GM19395 (cell line): ENCODE results near the gene SDC4.
A peak's percentile ranks its signal among the peaks of the same experiment; 100 is the strongest.

ENCODE experiments used
- ATAC-seq: cut with Tn5 transposase; IDR thresholded peaks from one replicate; pipeline ENCODE4 v1.9.1; 2021; ENCODE audit warnings: mild to moderate bottlenecking, moderate library complexity; ENCODE audit not compliant: unreplicated experiment

Gene SDC4, protein sequence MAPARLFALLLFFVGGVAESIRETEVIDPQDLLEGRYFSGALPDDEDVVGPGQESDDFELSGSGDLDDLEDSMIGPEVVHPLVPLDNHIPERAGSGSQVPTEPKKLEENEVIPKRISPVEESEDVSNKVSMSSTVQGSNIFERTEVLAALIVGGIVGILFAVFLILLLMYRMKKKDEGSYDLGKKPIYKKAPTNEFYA

GRCh38 chr20:45347936-45348778, at the start of gene SDC4:
Gene SDC4 (minus strand): TSS chr20:45348424. CDS start chr20:45348384, 40 bp downstream.
- ATAC-seq: no peak

- no peak for ATAC-seq
Observed at GRCh38 chr20:45395114-45395415, 46.8 kb upstream of the SDC4 start.

DNA sequence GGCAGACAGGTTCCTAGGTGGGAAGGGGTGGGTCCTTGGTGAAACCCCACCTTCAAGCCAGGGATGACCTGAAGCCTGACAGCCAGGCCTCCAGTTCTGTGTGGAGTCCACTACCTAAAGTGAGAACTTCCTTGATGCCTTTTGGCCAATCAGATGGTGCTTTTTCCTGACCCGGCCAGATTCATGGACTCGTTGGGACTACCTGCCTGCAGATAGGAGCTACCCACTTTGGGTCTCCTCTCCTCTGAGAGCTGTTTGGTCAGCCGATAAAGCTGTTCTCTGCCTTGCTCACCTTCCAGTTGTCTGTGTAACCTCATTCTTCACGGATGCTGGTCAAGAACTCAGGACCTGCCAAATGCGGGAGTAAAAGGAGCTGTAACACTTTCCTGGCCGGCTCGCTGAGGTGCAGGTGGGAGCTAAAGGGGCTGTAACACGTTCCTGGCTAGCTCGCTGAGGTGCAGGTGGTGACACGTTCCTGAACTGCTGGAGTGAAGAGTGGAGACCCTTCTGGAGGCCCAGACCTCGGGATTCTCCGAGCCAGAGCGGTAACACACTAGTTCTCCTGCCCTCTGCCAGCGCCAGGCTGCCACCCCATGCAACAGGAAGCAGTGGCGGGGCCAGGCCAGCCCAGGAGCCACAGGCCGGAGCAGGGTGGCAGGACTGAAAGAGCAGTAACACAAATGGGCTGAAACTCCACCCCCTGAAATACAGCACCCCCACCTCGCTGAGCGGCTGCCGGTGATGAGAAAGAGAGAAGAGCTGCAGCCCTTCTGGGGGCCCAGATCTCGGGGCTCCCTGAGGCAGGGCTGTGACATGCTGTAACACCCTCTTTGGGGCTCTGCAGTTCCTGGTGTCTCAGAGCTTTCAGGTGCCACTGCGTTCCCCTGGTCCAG, 46.2 kb upstream of the SDC4 start:
- ATAC-seq: no peak

GRCh38 chr20:45392733-45393132, 44.5 kb upstream of the SDC4 start:
- ATAC-seq: no peak

DNA sequence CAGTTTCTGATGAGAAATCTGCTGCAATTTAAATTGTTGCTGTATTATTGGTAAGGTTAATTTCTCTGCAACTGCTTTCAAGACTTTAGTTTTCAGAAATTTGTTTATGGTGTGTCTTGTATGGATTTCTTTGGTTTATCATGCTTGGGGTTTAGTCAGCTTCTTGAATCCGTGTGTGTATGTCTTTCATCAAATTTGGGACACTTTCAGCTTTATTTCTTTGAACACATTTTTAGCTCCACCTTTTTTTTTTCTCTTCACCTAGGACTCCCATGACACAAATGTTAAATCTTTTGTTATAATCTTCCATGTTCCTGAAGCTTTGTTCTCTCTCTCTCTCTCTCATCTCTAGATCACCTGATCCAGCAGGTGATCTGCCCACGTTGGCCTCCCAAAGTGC, 43.3 kb upstream of the SDC4 start:
- no peak for ATAC-seq

GRCh38 chr20:45390931-45391330, 42.7 kb upstream of the SDC4 start:
- ATAC-seq: no peak

DNA sequence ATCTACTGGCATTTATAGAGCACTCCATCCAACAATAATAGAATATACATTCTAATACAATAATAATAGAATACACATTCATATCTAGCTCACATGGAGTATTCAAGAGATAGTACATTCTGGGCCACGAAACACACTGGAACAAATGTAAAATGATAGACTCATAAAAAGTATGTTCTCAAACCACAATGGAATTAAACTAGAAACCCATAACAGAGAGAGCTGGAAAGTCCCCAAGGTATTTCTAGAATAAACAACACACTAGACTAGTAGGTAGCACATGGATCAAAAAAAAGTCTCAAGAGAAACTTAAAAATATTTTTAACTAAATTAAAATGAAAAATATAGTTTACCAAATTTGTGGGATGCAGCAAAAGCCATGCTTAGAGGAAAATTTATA, 39.0 kb upstream of the SDC4 start:
- no peak for ATAC-seq

- no peak for ATAC-seq
Observed at GRCh38 chr20:45378191-45378590, 30.0 kb upstream of the SDC4 start, which contains the start of gene TP53TG5. Gene TP53TG5 (minus strand): TSS chr20:45378325. CDS start chr20:45378236, 89 bp downstream.

DNA sequence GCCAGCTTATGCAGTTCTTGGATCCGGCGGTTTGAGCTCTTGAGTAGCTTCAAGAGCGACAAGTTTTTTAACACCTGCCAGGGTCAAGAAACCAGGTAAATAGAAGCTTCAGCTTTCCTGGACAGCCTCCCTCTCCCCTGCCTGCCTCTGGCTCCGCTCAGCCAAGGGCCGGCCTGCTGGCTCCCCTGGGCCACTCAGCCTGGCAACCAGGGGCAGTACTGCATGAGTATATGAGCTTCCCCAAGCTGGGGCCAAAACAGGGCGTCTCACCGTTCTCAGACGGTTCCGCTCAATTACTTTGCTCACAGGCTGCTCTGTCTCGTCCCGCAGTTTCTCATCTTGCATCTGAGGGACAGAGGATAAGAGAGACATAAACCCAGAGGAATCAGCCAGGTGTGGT, 29.0 kb upstream of the SDC4 start:
- ATAC-seq: no peak

GRCh38 chr20:45374966-45375365, 26.7 kb upstream of the SDC4 start:
- ATAC-seq: no peak

DNA sequence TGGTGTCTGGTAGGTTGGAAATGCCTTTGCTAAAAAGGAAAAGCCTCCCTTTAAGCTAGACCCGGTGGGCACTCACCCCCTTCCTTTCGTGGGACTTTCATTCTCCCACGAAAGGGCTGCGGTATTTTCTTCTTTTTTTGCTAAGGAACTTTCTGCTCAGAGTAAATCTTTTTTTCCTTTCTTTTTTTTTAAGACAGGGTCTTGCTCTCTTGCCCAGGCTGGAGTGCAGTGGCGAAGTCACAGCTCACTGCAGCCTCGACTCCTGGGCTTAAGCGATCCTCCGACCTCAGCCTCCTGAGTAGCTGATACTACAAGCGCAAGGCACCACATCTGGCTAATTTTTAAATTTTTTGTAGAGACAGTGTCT, 25.9 kb upstream of the SDC4 start:
- no peak for ATAC-seq

GRCh38 chr20:45373353-45374100, 25.3 kb upstream of the SDC4 start:
- ATAC-seq: peak; percentile 76

DNA sequence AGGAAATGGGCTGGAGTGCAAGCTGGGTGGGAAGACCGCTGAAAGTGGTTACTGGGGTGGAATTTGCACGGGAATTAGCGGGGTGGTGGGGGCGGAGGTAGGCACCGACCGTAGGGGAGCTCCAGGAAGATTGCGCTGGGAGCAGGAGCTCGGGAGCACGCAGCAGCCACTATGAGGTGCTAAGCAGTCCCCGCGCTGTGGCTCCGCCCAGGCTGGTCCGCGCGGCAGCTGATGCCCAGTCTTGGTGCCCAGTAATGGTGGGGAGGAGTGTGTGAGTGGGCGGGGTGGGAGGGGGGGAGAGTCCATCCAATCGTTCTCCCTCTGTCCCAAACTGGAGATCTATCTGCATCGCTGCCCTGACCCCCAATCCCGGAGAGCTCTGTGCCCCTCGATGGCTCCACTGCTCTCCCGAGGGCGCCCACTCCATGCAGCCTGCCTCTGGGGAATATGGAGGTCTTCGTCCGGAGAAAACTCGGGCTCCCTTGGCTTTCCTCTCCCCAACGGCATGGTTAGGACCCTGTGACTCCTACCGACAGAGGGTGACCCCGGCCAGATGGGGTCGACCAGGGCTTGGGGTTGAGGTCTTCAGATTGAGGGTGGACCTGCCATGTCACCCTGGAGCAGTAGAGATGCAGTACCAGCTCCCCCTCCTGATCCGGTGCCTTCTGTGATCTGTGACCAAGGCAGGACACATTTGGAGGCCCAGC, 24.6 kb upstream of the SDC4 start:
- no peak for ATAC-seq

- no peak for ATAC-seq
Observed at GRCh38 chr20:45372241-45372640, 24.0 kb upstream of the SDC4 start.

- no peak for ATAC-seq
Observed at GRCh38 chr20:45370571-45371160, 22.4 kb upstream of the SDC4 start.

DNA sequence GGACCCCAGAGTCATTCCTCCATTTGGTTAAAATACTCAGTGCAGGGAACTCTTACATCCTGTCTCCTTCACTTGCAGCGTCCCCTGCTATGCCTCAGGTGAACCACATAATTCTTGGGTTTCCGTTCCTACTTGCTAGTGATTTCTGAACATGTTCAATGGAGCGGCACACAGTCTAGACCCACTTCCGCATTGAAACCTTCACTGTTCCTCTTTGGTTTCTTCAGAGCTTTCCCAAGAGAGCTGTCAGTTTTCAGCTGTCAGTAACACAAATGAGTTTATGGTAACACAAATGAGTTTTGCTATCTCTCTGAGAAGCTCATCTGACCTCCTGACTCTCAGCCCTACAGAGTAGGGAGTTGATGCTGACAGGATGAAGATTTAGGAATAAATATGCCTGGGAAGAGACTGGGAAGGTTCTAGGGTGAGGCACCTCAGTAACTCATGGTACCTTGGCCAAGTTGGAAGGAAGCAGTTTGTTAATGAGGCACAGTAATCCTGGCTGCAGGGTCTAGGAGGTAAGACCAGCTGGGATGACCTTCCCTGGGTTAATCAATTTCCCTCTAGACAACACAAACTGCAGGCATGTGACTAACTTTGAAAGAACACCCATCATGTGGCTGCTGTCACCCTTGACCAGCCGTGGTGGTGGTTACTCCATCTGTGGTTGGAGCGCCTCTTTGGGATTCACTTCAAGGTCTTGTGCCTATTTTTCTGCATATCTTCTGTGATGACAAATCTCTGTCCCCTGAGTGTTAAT, 20.2 kb upstream of the SDC4 start:
- ATAC-seq: peak; percentile 81

GRCh38 chr20:45367126-45367525, 18.9 kb upstream of the SDC4 start:
- no peak for ATAC-seq

GRCh38 chr20:45366631-45367030, 18.4 kb upstream of the SDC4 start:
- ATAC-seq: no peak

GRCh38 chr20:45366192-45366591, 18.0 kb upstream of the SDC4 start:
- no peak for ATAC-seq
